Measurements from ENCODE around the gene INTS11. TPM values are rescaled to one million over a fixed set of nuclear protein-coding genes. Genes with fewer than 3 reads are reported as not detected.

Gene INTS11
- total and polyA plus RNA-seq, 2 of the 13 experiments (the other 11 are each of a cell fraction or from before 2014, with no cell fraction given): 52.8 to 94.8 TPM

GRCh38 chr1:1324524-1325287 is at the start of gene INTS11, which contains the start of gene CPTP (continued):
- TF ChIP-seq, protein P1, sequence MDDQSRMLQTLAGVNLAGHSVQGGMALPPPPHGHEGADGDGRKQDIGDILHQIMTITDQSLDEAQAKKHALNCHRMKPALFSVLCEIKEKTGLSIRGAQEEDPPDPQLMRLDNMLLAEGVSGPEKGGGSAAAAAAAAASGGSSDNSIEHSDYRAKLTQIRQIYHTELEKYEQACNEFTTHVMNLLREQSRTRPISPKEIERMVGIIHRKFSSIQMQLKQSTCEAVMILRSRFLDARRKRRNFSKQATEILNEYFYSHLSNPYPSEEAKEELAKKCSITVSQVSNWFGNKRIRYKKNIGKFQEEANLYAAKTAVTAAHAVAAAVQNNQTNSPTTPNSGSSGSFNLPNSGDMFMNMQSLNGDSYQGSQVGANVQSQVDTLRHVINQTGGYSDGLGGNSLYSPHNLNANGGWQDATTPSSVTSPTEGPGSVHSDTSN (CRISPR knock-in tag; IDR thresholded peaks at IDR 0.05; ENCODE audit: borderline replicate concordance): no peak
- TF ChIP-seq ZNF331 (CRISPR knock-in tag; IDR thresholded peaks at IDR 0.05) (0 out of 2 replicates have a peak, but pooled peaks have one; percentile 26), NKX3-1 (CRISPR knock-in tag; IDR thresholded peaks at IDR 0.05) (peak; percentile 31; the same call in 1 of the 2 replicates), ZNF335 (CRISPR knock-in tag; IDR thresholded peaks at IDR 0.05) (0 out of 2 replicates have a peak, but pooled peaks have one; percentile 61), DMAP1 (CRISPR knock-in tag; IDR thresholded peaks at IDR 0.05) (peak; percentile 43; the same call in 1 of the 2 replicates), ZKSCAN1 (IDR thresholded peaks at IDR 0.05; ENCODE audit: low read length) (no peak), FOXK2 (IDR thresholded peaks at IDR 0.05) (no peak), TCF7L2 (IDR thresholded peaks at IDR 0.05; ENCODE audit: low read depth, low read length) (no peak), ZNF605 (CRISPR knock-in tag; IDR thresholded peaks at IDR 0.05) (peak; percentile 19; the same call in 1 of the 2 replicates), ZSCAN5A (CRISPR knock-in tag; IDR thresholded peaks at IDR 0.05; ENCODE audit: borderline replicate concordance) (no peak), ZNF432 (CRISPR knock-in tag; IDR thresholded peaks at IDR 0.05; ENCODE audit: borderline replicate concordance) (no peak), SNAI1 (CRISPR knock-in tag; IDR thresholded peaks at IDR 0.05; ENCODE audit: borderline replicate concordance) (peak; percentile 46; the same call in 1 of the 2 replicates), ZNF143 (CRISPR knock-in tag; IDR thresholded peaks at IDR 0.05) (peak; percentile 30; the same call in 1 of the 2 replicates), TEAD3 (CRISPR knock-in tag; optimal IDR thresholded peaks at IDR 0.05; ENCODE audit: borderline replicate concordance) (peak; percentile 6), ZNF574 (CRISPR knock-in tag; IDR thresholded peaks at IDR 0.05) (peak; percentile 72), PLRG1 (conservative IDR thresholded peaks at IDR 0.05) (no peak), RARG (CRISPR knock-in tag; IDR thresholded peaks at IDR 0.05; ENCODE audit: low read depth) (no peak), STAG1 (CRISPR knock-in tag; IDR thresholded peaks at IDR 0.05) (no peak), ZNF367 (CRISPR knock-in tag; IDR thresholded peaks at IDR 0.05; ENCODE audit: borderline replicate concordance) (no peak), ZNF264 (CRISPR knock-in tag; IDR thresholded peaks at IDR 0.05) (0 out of 2 replicates have a peak, but pooled peaks have one; percentile 8), NR2F1 (CRISPR knock-in tag; IDR thresholded peaks at IDR 0.05) (peak; percentile 46 to 48; a peak in 1 of 4 replicates), ZNF784 (CRISPR knock-in tag; IDR thresholded peaks at IDR 0.05; ENCODE audit: borderline replicate concordance) (peak; percentile 70; the same call in 1 of the 2 replicates), SP4 (CRISPR knock-in tag; IDR thresholded peaks at IDR 0.05) (peak; percentile 73)
- TF ChIP-seq, protein P2, sequence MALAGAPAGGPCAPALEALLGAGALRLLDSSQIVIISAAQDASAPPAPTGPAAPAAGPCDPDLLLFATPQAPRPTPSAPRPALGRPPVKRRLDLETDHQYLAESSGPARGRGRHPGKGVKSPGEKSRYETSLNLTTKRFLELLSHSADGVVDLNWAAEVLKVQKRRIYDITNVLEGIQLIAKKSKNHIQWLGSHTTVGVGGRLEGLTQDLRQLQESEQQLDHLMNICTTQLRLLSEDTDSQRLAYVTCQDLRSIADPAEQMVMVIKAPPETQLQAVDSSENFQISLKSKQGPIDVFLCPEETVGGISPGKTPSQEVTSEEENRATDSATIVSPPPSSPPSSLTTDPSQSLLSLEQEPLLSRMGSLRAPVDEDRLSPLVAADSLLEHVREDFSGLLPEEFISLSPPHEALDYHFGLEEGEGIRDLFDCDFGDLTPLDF (CRISPR knock-in tag; IDR thresholded peaks at IDR 0.05): no peak
